Fibroblast of skin of scalp (primary cell): ENCODE results near the gene MYCBPAP.
A peak's percentile ranks its signal among the peaks of the same experiment; 100 is the strongest.

Experiments used
- DNase-seq: peaks from one replicate; pipeline ENCODE4 v3.0.0-alpha.2; 2013

The MYCBPAP gene

DNA sequence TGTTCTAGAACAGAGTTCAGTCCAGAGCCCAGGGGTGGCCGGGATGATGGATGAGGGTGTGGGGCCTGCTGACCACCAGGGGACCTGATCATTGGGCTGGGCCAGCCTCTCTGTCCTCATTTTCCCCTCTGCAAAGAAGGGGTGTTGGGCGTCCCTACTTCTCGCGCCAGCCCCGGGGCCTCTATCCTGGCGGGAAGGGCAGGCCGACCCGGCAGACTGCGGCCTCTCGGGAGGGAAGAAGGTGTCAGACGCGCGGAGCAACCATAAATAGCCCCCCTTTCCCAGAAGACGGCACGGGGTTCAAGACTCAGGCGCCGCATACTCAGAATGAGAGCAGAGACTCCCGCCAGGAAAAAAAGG, 50.3 kb downstream of the MYCBPAP start:
- DNase-seq, result no peak

DNA sequence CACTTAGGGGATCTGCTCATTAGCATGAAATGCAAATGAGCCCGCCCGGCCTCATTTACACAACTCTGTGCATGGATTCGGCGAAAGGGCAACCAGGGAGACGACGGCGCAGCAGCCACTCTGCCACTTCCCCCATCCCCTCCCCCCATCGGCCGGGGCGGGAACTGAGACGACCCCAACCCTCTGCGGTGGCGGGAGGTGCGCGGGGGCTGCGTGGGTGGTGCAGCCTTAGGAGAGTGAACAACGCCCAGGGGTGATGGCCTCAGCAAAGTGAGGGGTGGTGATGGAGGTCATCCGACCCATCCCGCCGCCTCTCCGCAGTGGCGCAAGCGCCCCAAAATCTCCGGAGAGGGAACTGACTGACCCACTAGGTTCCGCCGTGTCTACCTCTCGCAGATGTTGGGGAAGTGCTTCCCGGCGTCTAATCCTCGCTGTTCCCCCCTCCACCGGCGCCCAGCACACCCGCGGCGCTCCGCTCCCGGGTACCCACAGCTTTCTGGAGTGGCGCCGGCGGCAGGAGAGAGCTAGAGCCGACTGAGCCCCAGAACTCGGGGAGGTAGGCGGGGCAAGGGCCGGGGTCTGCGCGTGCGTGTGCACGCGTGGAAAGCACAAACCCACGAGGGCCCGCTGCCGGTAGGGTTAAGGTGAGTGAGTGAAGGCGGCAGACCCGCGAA, 50.8 kb downstream of the MYCBPAP start:
- DNase-seq, result no peak

DNA sequence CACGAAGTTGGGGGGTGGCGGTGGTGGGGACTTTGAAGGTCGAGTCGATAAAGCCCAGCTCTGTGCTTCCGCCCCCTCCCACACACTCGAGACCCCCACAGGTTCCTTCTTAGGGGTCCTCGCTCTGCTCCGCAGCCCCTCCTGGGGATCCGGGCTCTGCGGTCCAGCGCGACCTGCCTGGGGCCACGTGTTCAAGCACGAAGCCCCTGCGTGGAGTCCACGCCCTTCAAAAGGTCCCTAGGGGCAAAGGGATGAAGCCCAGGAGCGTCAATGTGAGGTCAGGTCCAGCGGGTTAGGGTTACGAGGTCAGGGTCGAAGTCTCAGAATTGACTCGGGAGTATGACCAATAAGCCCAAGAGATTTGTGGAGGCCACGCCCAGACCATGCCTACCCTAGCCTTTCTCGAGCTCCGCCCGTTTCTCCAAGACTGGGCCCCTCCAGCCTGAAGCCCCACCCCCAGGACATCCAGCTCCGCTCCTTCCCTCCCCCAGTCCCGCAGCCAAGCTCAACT, 51.5 kb downstream of the MYCBPAP start:
- DNase-seq, result peak; percentile 52

DNA sequence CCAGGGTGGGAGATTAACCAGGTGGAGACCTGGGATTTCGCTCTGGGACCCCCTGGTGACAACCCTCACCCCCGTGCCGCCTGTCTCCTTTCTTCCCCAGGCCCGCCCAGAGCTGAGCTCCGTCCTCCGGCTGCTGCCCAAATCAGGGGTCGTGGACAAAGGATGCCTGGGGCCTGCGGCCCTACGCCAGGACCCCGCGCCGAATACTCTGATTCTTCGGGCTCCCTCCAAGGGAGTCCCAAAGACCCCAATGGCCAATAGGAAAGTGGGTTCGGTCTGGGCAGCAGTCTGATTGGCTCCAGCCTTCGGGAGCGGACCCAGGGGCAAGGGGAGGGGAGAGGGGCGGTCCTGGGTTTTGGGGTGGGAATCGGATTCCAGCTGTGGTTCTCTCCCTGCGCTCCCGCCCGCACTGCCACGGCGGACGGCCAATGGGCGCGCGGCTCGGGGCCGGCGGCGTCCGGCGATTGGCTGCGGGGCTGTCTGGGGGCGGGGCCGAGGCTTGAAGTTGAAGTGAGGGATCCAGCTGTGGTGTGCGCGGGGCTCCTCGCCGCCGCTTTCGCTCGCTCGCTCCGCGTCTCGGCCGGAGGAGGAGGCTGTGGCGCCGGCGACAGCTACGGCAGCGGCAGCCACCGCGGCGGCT, 52.1 kb downstream of the MYCBPAP start, which contains the start of gene CACNA1G:
TSS of gene CACNA1G (plus strand) at position 531 of the 640 bp plus-strand sequence. CDS start 745 bp downstream, outside the sequence.
- DNase-seq, result peak; percentile 88

DNA sequence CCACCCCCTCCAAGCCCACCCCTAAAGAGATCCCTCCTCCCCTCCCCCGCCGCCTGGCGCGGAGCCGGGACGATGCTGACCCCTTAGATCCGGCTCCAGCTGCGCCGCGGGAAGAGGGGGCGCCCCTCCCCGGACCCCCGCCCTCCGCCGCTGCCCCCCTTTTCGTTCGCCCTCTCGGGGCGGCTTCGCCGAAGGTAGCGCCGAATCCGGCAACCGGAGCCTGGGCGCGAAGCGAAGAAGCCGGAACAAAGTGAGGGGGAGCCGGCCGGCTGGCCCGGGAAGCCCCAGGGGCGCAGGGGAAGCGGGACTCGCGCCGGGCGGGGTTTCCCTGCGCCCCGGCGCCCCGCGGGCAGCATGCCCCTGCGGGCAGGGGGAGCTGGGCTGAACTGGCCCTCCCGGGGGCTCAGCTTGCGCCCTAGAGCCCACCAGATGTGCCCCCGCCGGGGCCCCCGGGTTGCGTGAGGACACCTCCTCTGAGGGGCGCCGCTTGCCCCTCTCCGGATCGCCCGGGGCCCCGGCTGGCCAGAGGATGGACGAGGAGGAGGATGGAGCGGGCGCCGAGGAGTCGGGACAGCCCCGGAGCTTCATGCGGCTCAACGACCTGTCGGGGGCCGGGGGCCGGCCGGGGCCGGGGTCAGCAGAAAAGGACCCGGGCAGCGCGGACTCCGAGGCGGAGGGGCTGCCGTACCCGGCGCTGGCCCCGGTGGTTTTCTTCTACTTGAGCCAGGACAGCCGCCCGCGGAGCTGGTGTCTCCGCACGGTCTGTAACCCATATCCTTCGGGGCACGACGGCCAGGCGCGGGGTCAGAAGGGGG, 52.9 kb downstream of the MYCBPAP start:
- DNase-seq, result no peak

DNA sequence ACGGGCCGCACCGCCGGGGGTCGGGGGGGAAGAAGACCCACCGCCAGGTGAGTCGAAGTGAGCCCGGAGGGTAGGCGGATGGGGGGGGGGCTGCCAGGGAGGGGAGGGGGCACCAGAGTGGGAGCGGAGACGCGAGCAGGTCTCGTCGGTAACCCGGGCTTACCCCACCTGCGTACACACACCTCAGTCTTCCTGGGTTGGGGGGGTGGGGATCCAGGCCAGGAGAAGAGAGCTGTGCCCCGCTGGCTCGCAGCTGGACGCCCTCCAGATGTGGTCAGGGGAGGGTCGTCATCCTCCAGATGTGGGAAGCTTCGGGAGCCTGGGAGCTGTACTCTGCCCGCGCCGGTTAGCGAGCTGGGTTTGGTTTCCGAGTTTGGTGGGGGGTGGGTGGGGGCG, 53.5 kb downstream of the MYCBPAP start:
- DNase-seq, result no peak

DNA sequence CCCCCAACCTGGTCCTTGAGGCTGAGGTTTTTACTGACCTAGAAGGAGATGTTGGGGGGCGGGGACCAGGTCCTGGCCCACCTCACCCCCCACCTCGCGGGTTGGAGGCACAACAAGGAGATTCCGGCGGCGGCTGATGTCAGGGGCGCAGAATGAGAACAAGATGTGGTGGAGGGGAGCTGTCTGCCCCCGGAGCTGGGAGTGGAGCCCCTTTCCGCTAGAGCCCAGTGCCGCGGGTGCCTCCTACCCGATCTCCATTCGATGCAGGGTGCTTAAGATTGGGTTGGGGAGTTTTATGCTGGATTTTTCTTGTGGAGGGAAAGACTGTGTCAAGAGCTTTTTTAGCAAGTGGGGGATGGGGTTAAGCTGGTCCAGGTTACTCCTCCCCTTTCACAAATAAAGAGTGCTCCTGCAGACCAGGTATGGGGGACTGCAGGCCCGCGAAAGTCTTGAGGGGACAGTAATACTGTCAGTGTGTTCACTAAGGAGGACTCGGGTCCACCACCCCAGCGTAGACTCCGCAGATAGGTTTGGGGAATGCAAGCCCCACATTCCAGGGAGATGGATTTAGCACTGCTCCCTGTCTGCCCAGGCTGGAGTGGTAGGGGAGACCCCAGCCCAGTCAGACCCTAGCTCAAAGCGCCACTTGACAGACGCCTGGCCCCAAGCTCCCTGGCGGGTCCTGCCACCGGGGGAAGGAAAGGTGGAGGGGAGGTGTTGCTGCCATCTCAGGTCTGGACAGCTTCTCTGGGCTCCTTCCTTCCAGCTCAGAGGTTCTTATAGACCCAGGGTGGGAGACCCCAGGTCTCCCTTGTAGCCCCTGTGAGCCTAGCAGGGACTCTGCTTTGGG, 54.2 kb downstream of the MYCBPAP start:
- DNase-seq, result no peak

DNA sequence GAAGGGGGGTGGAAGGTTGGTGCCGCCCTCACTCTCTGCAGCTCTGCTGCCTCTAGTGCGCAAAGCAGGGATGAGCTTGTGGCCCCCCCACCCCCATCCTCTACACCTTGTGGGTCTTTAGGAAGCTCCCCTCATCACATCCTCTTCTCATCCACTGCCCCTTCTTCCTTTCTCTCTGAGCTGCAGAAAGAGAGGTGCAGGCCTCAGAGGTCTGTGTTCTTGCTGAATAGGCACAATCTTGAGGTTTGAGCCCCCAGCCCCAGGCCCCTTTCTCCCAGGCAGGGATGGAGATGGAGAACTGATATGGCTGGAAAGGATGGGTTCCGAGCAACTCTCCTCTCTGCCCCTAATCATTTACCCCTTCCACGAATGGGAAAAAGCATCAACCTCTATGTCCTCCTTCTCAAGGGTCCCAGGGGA, 54.9 kb downstream of the MYCBPAP start:
- no peak for DNase-seq

DNA sequence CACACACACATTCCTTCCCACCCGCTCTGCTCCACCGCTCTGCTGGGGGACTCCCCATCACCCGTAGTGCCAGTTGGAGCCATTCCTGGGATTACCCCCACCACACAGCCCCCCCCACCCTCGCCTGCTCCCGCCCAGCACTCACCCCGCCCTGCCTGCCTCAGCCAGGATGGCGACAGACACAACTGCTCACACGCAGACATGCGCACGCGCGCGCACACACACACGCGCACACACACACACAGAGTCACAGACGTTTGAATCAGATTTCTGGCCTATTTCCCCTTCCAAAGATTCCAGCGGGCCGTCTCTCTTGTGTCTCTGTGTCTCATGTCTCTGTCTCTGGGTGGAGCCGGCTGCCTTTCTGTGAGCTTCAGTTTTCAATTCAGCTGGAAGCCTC, 56.7 kb downstream of the MYCBPAP start:
- peak; percentile 92 for DNase-seq

DNA sequence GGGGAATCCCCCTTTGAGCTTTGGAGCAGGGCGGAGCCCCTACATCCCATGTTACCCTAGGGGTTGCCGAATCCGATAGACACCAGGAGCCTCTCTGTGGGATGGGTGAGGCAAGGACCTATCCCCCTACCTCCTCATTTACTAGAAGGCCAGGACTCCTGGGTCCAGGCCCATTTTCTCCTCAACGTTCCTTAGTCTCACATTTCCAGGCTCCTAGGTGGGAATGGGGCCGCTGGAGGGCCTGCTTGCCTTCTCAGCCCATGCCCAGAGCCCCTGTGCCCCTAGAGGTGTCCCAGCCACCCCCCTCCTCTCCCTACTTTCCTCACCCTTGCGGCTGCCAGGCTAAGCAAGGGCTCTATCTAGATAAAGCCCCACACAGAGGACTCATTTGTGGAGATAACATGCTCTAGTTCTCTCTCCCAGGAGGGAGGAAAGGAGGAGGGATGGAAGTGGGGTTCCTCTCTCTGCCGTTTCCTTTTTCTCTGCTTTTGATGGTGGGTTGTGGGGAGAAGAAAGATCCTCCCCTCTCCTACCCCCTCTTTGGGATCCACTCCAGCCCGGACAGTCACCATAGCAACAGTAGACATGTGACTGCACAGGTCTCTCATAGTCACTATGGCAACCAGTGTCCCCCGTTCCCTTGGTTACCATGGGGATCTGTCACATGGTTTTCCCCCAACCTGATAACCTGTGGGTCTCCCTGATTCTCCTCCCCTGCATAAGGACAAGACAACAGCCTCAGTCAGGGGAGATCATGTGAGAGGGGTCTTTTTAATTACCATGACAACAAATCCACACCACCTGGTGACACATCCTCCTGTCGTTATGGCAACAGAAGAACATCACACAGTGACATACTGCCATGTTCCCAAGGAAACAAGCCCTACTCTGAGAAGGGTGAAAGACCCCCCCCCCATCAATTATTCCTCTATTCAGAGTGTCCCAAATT, 57.4 kb downstream of the MYCBPAP start:
- peak; percentile 27 for DNase-seq

DNA sequence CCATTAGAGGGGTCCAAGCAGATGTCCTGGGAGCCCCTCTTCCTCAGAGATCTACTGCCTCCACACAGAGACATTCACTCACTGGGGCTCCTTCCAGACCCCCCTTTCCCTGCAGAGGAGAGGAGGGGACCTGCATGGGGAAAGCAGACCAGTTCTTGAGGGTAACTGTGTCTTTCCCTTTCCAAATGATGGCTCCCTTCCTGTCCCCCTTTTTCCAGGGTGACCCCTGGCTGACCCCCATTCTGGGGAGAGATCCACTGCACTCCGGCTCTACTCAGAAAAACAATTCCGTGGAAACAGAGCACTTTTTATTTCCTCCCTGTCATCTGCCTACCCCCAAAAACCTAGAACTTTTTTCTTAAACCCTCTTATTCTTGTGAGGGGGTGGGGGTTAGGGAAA, 58.6 kb downstream of the MYCBPAP start:
- no peak for DNase-seq

DNA sequence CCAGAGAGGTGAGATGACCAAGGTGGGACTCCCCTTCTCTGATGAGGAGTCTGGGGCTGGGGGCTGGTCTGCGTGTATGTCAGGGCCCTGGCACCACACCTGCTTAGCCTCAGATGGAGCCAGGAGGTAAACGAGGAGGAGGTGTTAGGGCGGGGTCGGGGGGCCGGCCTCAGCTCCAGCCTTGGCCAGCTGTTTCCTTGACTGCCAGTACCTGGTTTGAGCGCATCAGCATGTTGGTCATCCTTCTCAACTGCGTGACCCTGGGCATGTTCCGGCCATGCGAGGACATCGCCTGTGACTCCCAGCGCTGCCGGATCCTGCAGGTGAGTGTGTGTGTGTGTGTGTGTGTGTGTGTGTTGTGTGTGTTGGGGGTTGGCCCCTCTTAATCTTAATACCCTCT, 60.4 kb downstream of the MYCBPAP start:
- DNase-seq, result no peak

DNA sequence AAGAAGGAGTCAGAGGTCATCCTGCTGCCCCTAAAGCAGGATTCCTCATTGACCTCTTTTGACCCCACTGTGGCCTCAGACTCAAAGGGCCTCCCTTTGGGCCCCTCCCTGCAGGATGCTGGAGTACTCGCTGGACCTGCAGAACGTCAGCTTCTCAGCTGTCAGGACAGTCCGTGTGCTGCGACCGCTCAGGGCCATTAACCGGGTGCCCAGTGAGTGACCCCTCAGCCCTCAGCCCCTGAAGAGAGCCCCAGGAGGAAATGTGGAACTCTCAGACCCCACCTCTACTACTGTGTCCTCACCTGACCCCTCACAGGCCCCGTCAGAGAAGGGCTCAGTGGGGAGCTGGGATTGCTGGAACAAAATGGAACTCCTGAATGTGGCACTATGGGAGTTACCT, 61.4 kb downstream of the MYCBPAP start:
- no peak for DNase-seq

DNA sequence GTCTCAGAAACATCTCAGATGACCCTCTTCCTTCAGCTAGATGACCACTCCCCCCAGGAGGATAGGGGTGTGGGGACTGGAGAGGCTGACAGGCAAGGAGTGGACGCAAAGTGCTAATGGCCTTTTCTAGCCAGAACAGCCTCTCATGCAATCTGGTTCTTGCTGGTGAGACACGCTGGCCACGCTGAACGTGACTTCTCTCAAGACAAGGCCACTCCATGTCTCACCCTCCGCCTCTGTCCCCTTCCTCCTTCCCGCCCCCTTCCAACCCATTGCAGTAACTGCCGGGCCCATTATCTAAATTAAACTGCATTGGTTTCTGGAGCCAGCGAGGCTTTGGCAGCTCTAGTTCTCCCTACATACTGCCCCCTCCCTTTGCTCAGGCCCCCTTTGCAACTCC, 61.8 kb downstream of the MYCBPAP start:
- no peak for DNase-seq

DNA sequence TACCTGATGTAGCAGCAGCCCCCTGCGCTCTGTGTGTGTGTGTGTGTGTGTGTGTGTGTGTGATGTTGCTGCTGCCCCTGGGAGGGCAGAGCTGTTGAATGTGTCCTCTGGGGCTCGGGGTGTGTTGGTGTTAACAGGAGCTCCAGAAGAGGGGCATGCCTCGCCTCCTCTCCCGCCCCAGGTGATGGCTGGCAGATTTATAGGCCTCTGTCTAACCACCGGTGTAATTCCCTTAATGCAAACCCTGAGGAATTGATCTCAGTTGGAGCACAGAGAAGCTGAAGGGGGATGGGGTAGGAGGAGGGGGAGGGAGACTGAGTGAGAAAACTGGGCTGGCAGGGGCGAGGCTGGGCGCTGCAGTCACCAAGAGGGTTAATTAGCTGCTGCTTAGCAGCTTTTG, 62.3 kb downstream of the MYCBPAP start:
- no peak for DNase-seq

DNA sequence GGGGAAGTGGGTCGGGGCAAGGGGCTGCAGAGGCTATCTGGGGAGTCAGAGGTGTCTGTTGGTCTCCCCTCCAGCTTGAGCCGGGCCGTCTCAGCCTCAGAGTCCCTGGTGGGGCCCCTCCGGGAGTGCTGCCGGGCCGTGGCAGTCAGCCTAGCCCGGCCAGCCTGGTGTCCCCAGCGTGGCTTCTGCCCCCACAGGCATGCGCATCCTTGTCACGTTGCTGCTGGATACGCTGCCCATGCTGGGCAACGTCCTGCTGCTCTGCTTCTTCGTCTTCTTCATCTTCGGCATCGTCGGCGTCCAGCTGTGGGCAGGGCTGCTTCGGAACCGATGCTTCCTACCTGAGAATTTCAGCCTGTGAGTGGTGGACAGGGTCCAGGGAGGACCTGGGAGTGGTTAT, 63.4 kb downstream of the MYCBPAP start:
- DNase-seq, result no peak

DNA sequence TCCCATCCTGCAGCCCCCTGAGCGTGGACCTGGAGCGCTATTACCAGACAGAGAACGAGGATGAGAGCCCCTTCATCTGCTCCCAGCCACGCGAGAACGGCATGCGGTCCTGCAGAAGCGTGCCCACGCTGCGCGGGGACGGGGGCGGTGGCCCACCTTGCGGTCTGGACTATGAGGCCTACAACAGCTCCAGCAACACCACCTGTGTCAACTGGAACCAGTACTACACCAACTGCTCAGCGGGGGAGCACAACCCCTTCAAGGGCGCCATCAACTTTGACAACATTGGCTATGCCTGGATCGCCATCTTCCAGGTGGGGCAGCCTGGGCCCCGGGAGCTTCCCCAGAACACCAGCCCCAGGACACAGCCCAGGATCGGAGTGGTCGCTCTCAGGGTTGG, 64.3 kb downstream of the MYCBPAP start:
- DNase-seq, result no peak

DNA sequence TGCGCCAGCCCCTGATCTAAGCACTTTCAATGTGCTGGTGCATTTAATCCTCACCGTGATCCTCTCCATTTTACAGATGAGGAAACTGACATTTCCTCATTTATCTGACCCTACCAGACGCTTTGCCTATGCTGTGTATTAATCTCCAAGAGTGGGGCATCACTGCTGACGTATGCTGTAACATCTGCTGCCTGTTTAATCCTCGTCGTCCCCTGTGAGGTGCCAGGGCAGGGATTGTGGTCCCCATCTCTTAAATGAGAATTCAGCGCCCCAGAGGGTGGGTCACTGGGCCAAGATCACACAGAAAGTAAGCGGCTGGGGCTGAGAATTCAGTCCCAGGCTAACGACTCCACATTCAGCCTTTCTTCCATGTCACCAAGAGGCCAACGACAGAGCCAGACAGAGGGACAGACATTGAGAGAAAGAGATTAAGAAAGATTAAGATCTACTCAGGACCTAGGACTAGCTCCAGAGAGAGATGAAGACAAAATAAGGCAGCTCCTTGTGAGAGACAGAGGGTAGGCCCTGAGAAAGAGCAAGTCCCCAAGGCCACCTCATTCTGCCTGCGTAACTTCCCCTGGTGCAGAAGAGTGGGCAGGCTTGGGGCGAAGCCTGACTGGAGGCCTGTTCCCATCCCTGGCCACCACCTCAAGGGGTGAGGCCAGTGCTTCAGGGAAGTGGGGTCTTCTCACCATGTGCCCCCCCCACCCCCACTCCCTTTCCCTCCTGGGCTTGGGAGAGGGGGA, 65.8 kb downstream of the MYCBPAP start:
- DNase-seq, result no peak

DNA sequence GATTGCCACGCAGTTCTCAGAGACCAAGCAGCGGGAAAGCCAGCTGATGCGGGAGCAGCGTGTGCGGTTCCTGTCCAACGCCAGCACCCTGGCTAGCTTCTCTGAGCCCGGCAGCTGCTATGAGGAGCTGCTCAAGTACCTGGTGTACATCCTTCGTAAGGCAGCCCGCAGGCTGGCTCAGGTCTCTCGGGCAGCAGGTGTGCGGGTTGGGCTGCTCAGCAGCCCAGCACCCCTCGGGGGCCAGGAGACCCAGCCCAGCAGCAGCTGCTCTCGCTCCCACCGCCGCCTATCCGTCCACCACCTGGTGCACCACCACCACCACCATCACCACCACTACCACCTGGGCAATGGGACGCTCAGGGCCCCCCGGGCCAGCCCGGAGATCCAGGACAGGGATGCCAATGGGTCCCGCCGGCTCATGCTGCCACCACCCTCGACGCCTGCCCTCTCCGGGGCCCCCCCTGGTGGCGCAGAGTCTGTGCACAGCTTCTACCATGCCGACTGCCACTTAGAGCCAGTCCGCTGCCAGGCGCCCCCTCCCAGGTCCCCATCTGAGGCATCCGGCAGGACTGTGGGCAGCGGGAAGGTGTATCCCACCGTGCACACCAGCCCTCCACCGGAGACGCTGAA, 67.5 kb downstream of the MYCBPAP start:
- no peak for DNase-seq

DNA sequence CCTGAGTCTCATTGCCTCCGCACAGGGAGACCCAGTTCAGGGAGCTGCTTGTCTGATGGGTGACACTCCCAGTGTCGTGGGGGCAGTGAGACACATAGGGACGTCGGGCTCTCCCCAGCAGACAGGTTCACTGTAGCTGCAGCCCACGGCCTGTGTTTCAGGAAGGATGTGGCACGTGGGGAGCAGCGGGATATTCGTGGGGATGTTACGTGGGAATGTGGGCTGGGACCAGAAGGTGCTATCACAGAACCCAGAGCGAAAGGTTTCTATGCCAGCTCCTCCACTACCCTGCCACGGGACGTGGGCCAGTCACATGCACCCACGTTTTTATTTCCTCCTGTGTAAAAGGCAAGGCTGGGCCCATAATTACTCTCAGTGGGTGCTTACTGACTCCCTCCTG, 68.6 kb downstream of the MYCBPAP start:
- no peak for DNase-seq
